DND-41 (cell line): Measurements from ENCODE around the gene LRRC23.

Experiments used
- ATAC-seq: fragments of 200-7000 bp; cut with Tn5 transposase; 3 replicates; pipeline ENCODE4 v1.9.1; 2021; ENCODE audit warnings: low read depth; ENCODE audit not compliant: insufficient read depth
- DNase-seq: peaks from one replicate; pipeline ENCODE4 v3.0.0-alpha.2; 2020
- H2AFZ ChIP-seq: 2 replicates; pipeline ENCODE4 v1.6.0; 2012; ENCODE audit warnings: low read depth, low read length
- H3K27ac ChIP-seq: 2 replicates; pipeline ENCODE4 v1.5.1; 2012; ENCODE audit warnings: low read length, inconsistent platforms
- H3K27me3 ChIP-seq: fragments of 200-600 bp; sonication (generic); 2 replicates; pipeline ENCODE4 v1.6.0; 2012; ENCODE audit warnings: low read length, mild to moderate bottlenecking, inconsistent platforms; ENCODE audit not compliant: insufficient read depth, poor library complexity
- H3K36me3 ChIP-seq: 2 replicates; pipeline ENCODE4 v1.5.1; 2012; ENCODE audit warnings: low read length, inconsistent platforms; ENCODE audit not compliant: insufficient read depth
- H3K4me1 ChIP-seq: 2 replicates; pipeline ENCODE4 v1.5.1; 2012; ENCODE audit warnings: mild to moderate bottlenecking, low read length; ENCODE audit not compliant: insufficient read depth
- H3K4me2 ChIP-seq: 2 replicates; pipeline ENCODE4 v1.6.0; 2012; ENCODE audit warnings: mild to moderate bottlenecking, moderate library complexity, low read length, inconsistent platforms; ENCODE audit not compliant: insufficient read depth
- H3K4me3 ChIP-seq, 2 experiments: fragments of 200-600 bp in 1 of 2; shearing (Covaris generic) in 1 of 2; 2 replicates each; pipeline ENCODE4 v1.5.1; 2012 to 2016; ENCODE audit warnings: inconsistent platforms in 2 of 2, low read length in 2 of 2, mild to moderate bottlenecking in 2 of 2, low read depth in 1 of 2, moderate library complexity in 1 of 2
- H3K79me2 ChIP-seq: 2 replicates; pipeline ENCODE4 v1.6.0; 2012; ENCODE audit warnings: low read length, inconsistent platforms; ENCODE audit not compliant: insufficient read depth
- H3K9ac ChIP-seq: 2 replicates; pipeline ENCODE4 v1.6.0; 2012; ENCODE audit warnings: low read depth, mild to moderate bottlenecking, inconsistent platforms, low read length, moderate library complexity
- H3K9me3 ChIP-seq: 2 replicates; pipeline ENCODE4 v1.5.1; 2012; ENCODE audit warnings: low read length, moderate library complexity, mild to moderate bottlenecking, inconsistent platforms; ENCODE audit not compliant: insufficient read depth, severe bottlenecking
- H4K20me1 ChIP-seq: 2 replicates; pipeline ENCODE4 v1.6.0; 2012; ENCODE audit warnings: low read length; ENCODE audit not compliant: insufficient read depth
- CTCF ChIP-seq: IDR thresholded peaks from 2 replicates; pipeline ENCODE4 v1.5.1; 2012; ENCODE audit warnings: borderline replicate concordance, low read length, moderate library complexity, mild to moderate bottlenecking; ENCODE audit not compliant: poor library complexity, severe bottlenecking; ENCODE audit errors: extremely low read depth
- EZH2 ChIP-seq: IDR thresholded peaks from 3 replicates; pipeline ENCODE4 v1.6.1; 2012; ENCODE audit warnings: borderline replicate concordance, low read depth, mild to moderate bottlenecking, moderate library complexity, low read length, inconsistent platforms; ENCODE audit not compliant: severe bottlenecking

Gene LRRC23

DNA sequence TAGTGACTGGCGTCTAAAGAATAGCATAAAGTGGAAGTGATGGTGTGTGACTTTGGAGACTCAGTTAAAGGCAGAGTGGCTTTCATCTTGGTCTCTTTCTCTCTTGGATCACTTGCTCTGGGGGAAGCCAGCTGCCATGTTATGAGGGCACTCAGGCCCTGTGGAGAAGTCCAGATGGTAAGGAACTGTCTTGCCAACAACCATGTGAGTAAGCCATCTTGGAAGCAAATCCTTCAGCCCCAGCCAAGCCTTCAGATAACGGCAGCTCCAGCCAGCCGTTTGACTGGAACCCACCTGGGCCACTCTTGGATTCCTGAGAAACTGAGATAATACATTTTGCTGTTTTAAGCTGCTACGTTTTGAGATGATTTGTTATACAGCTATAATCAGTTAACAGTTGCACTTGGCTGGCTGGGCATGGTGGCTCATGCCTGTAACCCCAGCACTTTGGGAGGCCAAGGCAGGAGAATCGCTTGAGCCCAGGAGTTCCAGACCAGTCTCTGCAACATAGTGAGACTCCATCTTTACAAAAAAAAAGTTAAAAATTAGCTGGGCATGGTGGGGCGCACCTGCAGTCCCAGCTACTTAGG lies 7.7 kb upstream of the LRRC23 start:
- no peak overlapping the region for H3K4me3 ChIP-seq
- H3K9me3 ChIP-seq = no peaks in the 10 kb centered on the region
- no peaks in the 10 kb centered on the region for H3K27me3 ChIP-seq
- DNase-seq = no peak
- no peak overlapping the region for H3K9ac ChIP-seq
- ATAC-seq = no peak
- H4K20me1 ChIP-seq = no peaks in the 10 kb centered on the region
- H3K27ac ChIP-seq = no peak overlapping the region
- H3K36me3 ChIP-seq = no peaks in the 10 kb centered on the region
- H3K4me1 ChIP-seq = peaks cover 8% of the 10 kb centered on the region
- no peaks in the 10 kb centered on the region for H3K79me2 ChIP-seq
- no peak overlapping the region for H2AFZ ChIP-seq
- H3K4me2 ChIP-seq = no peak overlapping the region
- TF ChIP-seq EZH2 (no peak), CTCF (no peak)

DNA sequence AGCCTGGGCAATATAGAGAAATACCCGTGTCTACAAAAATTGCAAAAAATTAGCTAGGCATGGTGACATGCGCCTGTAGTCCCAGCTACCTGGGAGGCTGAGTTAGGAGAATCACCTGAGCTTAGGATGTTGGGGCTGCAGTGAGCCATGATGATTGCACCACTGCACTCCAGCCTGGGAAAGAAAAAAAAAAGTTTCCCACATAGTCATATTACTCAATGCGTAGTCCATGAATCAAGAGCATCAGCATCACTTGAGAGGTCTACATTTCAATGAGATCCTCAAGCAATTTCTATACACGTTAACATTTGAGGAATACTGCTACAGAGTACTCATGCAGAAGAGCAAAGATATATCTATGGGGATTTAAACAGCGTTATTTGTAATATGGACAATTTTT lies 5.2 kb upstream of the LRRC23 start:
- Histone ChIP-seq H3K4me1 (peaks cover 8% of the 10 kb centered on the region), H4K20me1 (no peaks in the 10 kb centered on the region), H2AFZ (no peak overlapping the region), H3K4me3 (no peak overlapping the region), H3K4me2 (no peak overlapping the region), H3K9me3 (no peaks in the 10 kb centered on the region), H3K9ac (no peak overlapping the region), H3K27me3 (no peaks in the 10 kb centered on the region), H3K36me3 (no peaks in the 10 kb centered on the region), H3K27ac (no peak overlapping the region), H3K79me2 (no peaks in the 10 kb centered on the region)
- no peak for DNase-seq
- no peak for TF ChIP-seq EZH2
- TF ChIP-seq CTCF = no peak
- ATAC-seq = no peak

DNA sequence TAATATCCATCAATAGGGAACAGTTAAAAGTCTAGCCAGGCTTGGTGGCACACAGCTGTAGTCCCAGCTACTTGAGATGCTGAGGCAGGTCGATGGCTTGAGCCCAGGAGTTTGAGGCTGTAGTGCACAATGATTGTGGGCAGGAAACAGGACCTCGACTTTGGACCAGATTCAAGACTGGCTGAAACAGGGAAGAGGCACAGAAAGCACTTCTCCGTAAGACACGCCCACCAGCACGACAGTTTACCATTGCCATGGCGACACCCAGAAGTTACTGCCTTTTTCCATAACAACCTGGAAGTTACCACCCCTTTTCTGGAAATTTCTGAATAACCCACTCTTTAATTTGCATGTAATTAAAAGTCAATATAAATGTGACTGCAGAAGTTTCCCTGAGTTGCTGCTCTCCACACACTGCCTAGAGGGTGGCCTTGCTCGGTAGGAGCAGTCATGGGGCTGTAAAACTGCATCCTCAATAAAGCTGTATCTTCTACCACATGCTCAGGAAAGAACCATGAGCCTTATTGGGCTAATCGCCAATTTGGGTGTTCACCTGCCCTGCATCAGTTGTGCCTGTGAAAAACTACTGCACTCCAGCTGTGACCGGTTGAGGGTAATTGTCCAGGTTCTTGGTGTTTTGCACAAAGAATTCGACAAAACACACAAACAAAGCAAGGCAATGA lies 4.6 kb upstream of the LRRC23 start:
- Histone ChIP-seq H4K20me1 (no peaks in the 10 kb centered on the region), H3K9me3 (no peaks in the 10 kb centered on the region), H3K79me2 (no peaks in the 10 kb centered on the region), H3K27ac (no peak overlapping the region), H3K4me1 (peaks cover 12% of the 10 kb centered on the region), H3K36me3 (no peaks in the 10 kb centered on the region), H3K4me3 (no peak overlapping the region), H2AFZ (no peak overlapping the region), H3K27me3 (no peaks in the 10 kb centered on the region), H3K9ac (no peak overlapping the region), H3K4me2 (no peak overlapping the region)
- no peak for ATAC-seq
- TF ChIP-seq CTCF (no peak), EZH2 (no peak)
- no peak for DNase-seq

GRCh38 chr12:6902448-6902847 lies 2.2 kb upstream of the LRRC23 start:
- TF ChIP-seq EZH2 (no peak), CTCF (no peak)
- Histone ChIP-seq H3K36me3 (peaks cover 10% of the 10 kb centered on the region; the same call in 1 of the 2 replicates), H3K79me2 (no peaks in the 10 kb centered on the region), H3K4me3 (no peak overlapping the region), H3K4me2 (no peak overlapping the region), H2AFZ (no peak overlapping the region), H3K4me1 (peaks cover 21% of the 10 kb centered on the region), H3K27me3 (no peaks in the 10 kb centered on the region), H3K27ac (no peak overlapping the region), H4K20me1 (no peaks in the 10 kb centered on the region), H3K9me3 (no peaks in the 10 kb centered on the region), H3K9ac (no peak overlapping the region)
- DNase-seq (no peak), ATAC-seq (no peak)
